ENCODE data around the gene PARK7.

The PARK7 gene

GRCh38 chr1:8011016-8011415, 49.5 kb downstream of the PARK7 start:
- no peak for DNase-seq

GRCh38 chr1:8011923-8012858, 50.7 kb downstream of the PARK7 start:
- DNase-seq, result no peak

GRCh38 chr1:8012955-8013354, 51.4 kb downstream of the PARK7 start:
- no peak for DNase-seq

GRCh38 chr1:8013399-8013798, 51.9 kb downstream of the PARK7 start:
- DNase-seq, result no peak

GRCh38 chr1:8013800-8014199, 52.3 kb downstream of the PARK7 start:
- no peak for DNase-seq

- no peak for DNase-seq
Observed at GRCh38 chr1:8014381-8014988, 53.0 kb downstream of the PARK7 start.

- peak; percentile 43 for DNase-seq
Observed at GRCh38 chr1:8015036-8015808, 53.7 kb downstream of the PARK7 start.

- DNase-seq, result no peak
Observed at GRCh38 chr1:8015809-8016165, 54.3 kb downstream of the PARK7 start.

GRCh38 chr1:8016210-8016894, 54.8 kb downstream of the PARK7 start:
- peak; percentile 6 for DNase-seq

- no peak for DNase-seq
Observed at GRCh38 chr1:8016895-8017241, 55.4 kb downstream of the PARK7 start.

GRCh38 chr1:8017495-8018197, 56.1 kb downstream of the PARK7 start:
- no peak for DNase-seq

GRCh38 chr1:8018492-8019228, 57.1 kb downstream of the PARK7 start:
- no peak for DNase-seq

GRCh38 chr1:8019229-8019620, 57.7 kb downstream of the PARK7 start:
- no peak for DNase-seq

GRCh38 chr1:8020032-8020431, 58.5 kb downstream of the PARK7 start:
- DNase-seq, result no peak

- DNase-seq, result no peak
Observed at GRCh38 chr1:8021676-8022266, 60.3 kb downstream of the PARK7 start.

GRCh38 chr1:8022395-8023286, 61.1 kb downstream of the PARK7 start:
- DNase-seq, result no peak

GRCh38 chr1:8023287-8023994, 61.9 kb downstream of the PARK7 start:
- no peak for DNase-seq

- no peak for DNase-seq
Observed at GRCh38 chr1:8023995-8024313, 62.4 kb downstream of the PARK7 start.

GRCh38 chr1:8024329-8024728, 62.8 kb downstream of the PARK7 start:
- no peak for DNase-seq
